ENCODE measurements around the gene TIFAB.

DNA sequence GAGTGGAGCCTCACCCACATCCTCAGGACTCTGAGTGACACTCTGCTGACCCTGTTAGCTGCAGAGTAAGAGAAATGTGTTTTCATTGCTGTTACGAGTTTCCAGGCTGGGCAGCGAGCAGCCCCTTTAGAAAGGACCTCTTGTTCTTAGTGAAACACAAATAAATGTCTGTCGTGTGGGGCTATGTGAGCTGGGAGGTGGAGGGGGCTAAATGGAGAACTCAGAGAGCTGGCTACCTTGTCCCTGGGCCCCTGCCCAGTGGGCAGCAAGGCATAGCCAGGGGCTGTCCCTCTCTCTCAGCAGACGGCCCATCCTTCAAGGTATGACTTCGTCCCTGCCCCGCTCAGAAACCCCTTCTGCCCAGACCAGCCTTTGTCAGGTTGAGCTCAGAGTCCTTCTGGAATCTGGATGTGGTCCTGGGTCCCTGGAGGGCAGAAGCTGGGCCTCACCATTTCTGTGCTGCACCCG is 15.2 kb downstream of the TIFAB start:
- TF ChIP-seq EZH2phosphoT487 (IDR thresholded peaks at IDR 0.05; ENCODE audit: borderline replicate concordance, low read length) = no peak
- TF ChIP-seq, protein P1, sequence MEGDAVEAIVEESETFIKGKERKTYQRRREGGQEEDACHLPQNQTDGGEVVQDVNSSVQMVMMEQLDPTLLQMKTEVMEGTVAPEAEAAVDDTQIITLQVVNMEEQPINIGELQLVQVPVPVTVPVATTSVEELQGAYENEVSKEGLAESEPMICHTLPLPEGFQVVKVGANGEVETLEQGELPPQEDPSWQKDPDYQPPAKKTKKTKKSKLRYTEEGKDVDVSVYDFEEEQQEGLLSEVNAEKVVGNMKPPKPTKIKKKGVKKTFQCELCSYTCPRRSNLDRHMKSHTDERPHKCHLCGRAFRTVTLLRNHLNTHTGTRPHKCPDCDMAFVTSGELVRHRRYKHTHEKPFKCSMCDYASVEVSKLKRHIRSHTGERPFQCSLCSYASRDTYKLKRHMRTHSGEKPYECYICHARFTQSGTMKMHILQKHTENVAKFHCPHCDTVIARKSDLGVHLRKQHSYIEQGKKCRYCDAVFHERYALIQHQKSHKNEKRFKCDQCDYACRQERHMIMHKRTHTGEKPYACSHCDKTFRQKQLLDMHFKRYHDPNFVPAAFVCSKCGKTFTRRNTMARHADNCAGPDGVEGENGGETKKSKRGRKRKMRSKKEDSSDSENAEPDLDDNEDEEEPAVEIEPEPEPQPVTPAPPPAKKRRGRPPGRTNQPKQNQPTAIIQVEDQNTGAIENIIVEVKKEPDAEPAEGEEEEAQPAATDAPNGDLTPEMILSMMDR (conservative IDR thresholded peaks at IDR 0.05; ENCODE audit: low read depth, low read length) = no peak
- TF ChIP-seq EZH2 (IDR thresholded peaks at IDR 0.05; ENCODE audit: low read length, unreplicated experiment) = no peak
